NCI-H2171 (cell line): ENCODE data around the gene HK3.

Experiments
- DNase-seq: peaks from one replicate; lab custom pipeline; 2025; lab: John Stamatoyannopoulos, UW

Gene HK3, protein sequence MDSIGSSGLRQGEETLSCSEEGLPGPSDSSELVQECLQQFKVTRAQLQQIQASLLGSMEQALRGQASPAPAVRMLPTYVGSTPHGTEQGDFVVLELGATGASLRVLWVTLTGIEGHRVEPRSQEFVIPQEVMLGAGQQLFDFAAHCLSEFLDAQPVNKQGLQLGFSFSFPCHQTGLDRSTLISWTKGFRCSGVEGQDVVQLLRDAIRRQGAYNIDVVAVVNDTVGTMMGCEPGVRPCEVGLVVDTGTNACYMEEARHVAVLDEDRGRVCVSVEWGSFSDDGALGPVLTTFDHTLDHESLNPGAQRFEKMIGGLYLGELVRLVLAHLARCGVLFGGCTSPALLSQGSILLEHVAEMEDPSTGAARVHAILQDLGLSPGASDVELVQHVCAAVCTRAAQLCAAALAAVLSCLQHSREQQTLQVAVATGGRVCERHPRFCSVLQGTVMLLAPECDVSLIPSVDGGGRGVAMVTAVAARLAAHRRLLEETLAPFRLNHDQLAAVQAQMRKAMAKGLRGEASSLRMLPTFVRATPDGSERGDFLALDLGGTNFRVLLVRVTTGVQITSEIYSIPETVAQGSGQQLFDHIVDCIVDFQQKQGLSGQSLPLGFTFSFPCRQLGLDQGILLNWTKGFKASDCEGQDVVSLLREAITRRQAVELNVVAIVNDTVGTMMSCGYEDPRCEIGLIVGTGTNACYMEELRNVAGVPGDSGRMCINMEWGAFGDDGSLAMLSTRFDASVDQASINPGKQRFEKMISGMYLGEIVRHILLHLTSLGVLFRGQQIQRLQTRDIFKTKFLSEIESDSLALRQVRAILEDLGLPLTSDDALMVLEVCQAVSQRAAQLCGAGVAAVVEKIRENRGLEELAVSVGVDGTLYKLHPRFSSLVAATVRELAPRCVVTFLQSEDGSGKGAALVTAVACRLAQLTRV

DNA sequence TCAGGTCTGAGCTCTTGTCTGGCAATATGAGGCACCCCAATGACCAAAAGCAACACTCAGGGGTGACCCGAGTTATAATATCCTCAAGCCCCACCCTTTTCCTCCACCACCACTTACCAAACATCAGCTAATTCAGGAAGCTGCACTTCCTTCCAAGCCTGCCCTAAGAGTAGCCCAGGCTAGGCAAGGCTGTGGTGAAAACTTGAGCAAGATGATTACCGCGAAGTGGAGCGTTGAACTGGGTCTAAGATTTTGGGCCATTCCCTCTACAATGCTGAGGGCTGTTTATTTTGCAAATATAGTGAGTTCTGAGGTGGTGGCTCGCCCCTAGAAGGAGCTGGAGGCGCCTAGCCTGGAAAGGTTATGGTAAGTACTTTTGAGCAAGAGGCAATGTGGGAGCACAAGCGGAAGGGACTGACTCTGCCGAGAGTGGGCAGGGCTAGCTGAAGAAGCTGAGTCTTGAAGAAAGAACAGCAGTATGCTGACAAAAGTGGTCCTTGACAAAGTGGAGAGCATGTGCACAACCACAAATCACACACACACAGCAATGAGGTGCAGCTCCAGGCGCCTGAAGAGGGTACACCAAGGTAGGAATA is at the start of gene HK3:
HK3 (minus strand) TSS at position 51 of the 596 bp plus-strand sequence. CDS start 3,187 bp downstream, outside the sequence.
- DNase-seq = no peak

- DNase-seq = no peak
These were observed 49.3 kb upstream of the HK3 start for GRCh38 chr5:176948458-176948857.

- no peak for DNase-seq
These were observed 48.7 kb upstream of the HK3 start for GRCh38 chr5:176947847-176948246.

- no peak for DNase-seq
These were observed 45.1 kb upstream of the HK3 start for GRCh38 chr5:176944268-176944667.

DNA sequence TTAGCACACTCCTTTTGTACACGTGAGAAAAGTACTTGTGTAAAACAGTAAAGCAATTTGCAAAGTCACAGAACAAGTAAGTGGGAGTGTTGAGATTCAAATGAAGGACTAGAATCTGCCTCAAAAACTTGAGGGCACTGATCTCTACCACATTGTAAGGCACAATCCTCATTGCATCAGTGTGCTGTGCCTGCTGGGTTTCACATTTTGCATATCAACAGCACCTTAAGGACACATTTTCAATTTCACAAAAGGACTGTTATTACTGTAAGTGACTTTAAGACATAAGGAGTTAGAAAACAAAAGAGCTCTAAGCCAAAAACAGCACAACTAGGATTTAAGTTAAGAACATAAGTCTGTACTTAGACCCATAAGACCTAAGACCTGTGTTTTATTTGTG is 44.7 kb upstream of the HK3 start:
- DNase-seq = no peak

DNA sequence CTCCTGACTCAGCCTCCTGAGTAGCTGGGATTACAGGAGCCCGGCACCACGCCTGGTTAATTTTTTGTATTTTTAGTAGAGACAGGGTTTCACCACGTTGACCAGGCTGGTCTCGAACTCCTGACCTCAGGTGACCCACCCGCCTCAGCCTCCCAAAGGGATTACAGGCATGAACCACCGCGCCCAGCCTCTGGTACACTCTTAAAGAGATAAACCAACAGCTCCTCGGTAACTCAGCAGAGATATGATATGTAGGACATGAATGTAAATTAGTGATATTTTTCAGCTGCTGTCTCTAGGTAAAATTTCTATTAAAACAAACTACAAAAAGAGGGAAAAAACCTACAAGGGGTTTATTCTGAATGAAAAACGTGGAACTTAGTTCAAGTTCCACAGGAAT is 42.8 kb upstream of the HK3 start:
- DNase-seq = no peak

DNA sequence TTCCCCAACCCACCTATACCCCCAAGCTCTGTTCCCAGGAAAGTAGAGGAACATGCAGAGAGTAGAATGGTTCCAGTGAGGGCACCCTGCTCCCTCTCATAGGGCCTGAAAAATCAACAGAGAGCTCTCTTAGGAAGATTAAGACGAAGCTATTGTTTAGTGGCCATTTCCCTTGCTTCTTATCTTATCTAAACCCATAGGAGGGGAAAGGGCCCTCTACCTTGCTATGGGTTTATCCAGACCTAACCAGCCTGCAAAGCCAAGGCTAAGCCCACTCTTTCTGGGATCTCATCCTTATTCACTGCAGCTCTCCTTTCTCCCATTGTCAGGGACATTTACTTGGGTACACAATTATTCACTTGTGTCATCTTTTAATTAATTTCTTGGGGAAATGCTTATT is 39.3 kb upstream of the HK3 start:
- DNase-seq = no peak

GRCh38 chr5:176935017-176935416 is 35.9 kb upstream of the HK3 start:
- DNase-seq = no peak

DNA sequence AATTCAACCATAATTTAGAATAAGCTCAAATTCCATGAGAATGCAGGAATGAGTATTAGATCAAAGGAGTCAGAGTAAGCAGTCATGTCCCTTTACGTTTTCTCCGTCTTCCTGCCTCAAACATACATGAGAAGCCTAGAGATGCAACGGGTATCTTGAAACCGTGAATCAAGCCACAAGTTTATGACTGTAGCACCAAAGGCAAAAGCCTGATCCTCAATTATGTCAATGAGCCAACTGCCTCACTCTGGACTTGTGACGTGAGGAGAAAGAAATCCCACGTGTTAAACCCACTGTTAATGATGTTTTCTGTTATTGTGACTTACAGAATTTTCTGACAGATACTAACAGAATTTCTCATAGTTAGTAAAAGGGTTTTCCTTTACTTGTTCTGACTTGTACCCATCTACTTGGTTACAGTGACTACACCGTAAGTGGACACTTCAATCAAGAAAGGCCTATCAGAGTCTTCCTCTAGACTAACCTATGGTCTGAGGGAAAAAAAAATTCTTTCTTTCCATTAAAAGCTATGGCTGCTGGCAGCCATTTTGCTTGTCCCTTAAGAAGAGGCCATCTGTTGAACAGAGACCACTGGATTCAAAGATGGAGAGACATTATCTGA is 35.3 kb upstream of the HK3 start:
- no peak for DNase-seq

DNA sequence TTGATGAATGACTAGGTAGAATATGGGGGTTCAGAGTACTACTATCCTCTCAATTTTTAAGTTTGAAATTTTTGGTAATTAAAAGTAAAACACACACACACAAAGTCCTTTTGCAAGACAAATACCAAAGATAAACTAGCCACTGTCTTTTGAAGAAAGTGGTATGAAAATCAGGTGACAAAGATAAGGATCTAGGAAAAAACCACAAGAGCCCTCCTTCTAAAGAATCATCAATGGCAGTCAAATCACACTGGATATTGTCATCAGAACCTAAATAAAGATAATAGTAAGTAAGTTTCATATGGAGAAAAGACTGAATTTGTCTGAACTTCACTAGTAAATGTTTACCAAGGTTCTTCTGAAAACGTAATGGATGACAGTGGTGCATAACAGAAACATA is 30.5 kb upstream of the HK3 start:
- no peak for DNase-seq

DNA sequence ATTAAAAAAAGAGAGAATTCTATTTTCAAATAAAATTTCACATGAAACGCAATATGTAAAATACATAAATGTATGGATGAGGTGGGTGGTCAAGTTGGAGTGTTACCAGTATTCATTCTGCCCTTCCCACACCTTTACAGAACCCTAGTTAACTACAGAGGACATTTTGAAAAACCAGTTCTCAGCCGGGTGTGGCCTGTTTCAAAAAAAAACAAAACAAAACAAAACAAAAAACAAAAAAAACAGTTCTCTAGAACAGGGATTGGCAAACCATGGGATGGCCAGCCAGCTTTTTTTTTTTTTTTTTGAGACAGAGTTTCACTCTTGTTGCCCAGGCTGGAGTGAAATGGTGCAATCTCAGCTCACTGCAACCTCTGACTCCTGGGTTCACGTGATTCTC is 28.4 kb upstream of the HK3 start:
- no peak for DNase-seq

- DNase-seq = no peak
These were observed 23.7 kb upstream of the HK3 start for GRCh38 chr5:176922817-176923216.

- no peak for DNase-seq
These were observed 22.6 kb upstream of the HK3 start for GRCh38 chr5:176921714-176922113.

DNA sequence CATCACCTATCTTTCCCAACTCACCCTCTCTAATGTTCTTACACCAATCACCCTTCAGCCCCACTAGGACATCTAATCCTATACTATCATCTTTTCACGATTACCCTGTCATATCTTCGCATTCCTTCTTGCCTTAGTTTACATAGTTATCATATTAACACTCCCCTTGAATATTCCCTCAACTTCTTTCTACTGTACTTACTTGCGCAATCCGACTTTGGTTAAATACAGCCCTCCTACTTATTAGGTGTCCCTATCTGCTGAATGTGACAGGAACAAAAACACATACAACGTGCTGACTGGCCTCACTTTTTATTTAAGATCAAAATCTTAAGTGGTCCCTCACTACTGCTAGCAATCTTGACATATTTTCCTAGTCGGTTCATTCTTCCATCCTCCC is 19.5 kb upstream of the HK3 start:
- no peak for DNase-seq

DNA sequence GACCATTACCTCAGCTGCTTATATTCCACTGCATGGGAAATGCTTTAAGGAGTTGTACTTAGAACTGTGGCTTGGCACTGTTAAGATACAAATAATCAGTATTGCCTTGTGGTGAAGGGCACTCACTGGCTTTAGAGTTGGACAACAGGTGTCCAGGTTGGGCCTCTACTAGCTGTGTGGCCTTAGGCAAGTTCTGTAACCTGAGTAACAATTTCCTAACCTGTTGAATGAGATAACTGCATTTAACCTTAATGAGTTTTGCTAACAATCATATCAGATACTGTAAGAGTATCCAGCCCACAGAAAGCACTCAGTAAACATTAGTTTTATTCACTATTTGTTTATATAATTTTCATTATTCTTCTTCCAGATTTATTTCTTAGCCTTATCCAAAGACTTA is 17.2 kb upstream of the HK3 start:
- DNase-seq = no peak

- no peak for DNase-seq
These were observed 16.8 kb upstream of the HK3 start for GRCh38 chr5:176915906-176916305.

DNA sequence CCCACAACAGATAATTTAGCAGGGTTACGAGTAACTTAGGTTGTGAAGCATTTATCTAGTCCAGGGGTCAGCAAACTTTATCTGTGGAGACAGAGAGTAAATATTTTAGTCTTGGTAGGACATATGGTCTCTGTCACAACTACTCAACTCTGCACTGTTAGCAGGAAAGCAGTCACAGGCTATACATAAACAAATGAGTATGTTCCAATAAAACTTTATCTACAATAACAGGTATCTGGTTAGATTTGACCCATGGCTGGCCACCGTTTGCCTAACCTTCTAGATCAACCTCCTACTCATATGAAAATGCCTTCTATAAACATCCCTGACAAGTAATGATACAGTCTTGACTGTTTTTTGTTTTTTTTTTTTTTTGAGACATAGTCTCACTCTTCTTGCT is 13.0 kb upstream of the HK3 start:
- DNase-seq = no peak

DNA sequence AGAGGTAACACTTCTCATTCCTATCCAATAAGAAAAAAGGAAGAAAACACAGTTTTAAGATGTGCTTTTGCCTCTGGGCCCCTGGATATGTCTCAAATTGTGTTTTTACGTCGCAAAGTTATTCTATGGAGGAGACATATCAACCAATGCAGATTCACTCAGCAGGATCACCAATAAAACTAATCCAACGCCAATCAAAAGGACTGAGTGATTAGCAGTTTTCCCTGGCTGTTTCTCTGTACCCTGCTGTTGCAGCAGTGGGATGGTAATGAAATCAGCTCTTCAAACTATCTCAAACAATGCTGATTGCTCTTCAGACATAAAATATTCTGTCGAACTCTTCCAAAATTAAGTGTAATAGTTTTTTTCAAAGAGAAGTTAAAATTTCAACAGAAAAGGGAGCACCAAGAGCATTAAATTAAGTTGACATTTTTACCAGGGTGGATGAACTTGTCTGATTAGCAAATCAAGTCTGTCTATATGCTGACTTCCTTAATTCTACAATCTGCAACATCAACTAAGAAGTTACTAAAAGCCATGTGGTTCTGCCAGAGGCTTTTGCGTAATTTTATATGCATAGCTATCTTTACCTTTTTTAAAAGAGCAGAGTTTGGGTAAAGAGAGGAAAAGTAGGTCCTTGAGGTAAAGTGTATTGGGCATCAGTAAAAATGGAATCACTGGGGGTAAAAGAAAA is 9.7 kb upstream of the HK3 start:
- DNase-seq = no peak

DNA sequence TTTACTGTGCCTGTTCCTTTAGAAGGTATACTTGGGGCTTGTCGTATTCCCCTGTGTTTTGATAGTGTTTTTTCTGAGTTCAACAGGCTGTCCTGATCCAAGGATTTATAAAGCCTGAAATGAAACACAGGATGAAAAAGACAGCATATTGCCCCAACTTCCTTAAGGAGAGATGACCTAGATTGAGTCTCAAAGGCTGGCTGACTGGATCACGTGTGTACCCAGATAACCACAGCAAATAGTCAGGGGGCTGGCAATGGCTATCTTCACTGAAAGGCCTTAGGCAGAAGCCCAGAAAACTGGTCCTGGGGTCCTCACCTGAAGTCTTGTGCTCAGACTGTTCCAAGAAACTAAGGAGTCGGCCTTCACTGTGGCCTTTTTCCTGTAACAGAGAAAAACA is 7.7 kb upstream of the HK3 start:
- DNase-seq = no peak

GRCh38 chr5:176906126-176906525 is 7.0 kb upstream of the HK3 start:
- DNase-seq = no peak

DNA sequence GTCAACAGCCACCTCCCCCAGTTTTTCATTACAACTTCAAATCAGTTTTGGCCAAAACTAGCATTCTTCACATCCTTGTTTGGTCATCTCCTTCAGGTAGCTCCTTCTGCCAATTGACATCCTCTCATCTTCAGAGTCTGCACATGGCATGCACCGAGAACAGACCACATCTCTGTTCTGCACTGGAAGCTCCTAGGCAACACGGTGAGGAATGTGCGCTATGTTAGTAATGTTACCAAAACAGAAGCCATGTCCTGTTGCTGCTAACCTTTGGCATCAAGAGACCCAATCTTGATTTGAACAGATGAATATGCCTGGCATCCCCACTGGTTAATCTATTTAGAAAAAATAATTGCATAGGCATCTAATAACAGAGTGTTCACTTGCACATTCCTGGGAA is 5.1 kb upstream of the HK3 start:
- no peak for DNase-seq
